Measurements from ENCODE around the gene RNF141. TPM values are rescaled to one million over a fixed set of nuclear protein-coding genes. Genes with fewer than 3 reads are reported as not detected.

The RNF141 gene
- total RNA-seq, 1 experiment from 2014 or later = 39.5 TPM

DNA sequence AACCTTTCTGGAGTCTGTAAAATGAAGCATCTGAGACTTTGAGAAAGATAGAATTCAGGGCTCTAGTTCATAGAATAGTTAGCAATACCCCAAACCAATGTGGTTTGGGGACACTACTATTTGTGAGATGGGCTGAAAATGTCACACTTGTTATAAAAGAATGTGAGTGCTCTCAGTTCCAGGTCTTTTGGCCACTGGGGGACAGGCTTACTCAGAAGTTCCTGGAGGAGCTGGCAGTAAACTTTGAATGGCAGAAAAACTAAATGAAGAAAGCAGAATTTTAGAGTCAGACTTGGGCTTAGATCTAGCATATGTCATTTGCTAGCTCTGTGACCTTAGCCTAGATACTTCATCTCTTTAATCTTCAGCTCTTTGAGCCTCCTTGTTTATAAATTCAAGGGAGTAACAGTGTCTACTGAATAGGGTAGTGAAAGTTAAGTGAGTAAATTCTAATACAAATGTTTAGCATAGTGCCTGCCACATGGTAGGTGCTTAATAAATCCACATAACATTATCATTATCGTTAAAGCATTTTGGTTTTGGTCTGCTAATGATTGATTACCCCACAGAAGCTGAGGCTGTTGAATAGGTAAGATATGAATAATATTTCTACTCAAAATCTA is 23.8 kb upstream of the RNF141 start:
- in situ Hi-C loops (cut with HindIII; ENCODE audit: low pct_unique_long_range_greater_than_20kb, low sequenced_read_pairs) = no loop called here
- no peak for DNase-seq (ENCODE audit: low read depth)

GRCh38 chr11:10564030-10564429 is 23.0 kb upstream of the RNF141 start:
- in situ Hi-C loops (cut with HindIII; ENCODE audit: low pct_unique_long_range_greater_than_20kb, low sequenced_read_pairs) = no loop called here
- no peak for DNase-seq (ENCODE audit: low read depth)

DNA sequence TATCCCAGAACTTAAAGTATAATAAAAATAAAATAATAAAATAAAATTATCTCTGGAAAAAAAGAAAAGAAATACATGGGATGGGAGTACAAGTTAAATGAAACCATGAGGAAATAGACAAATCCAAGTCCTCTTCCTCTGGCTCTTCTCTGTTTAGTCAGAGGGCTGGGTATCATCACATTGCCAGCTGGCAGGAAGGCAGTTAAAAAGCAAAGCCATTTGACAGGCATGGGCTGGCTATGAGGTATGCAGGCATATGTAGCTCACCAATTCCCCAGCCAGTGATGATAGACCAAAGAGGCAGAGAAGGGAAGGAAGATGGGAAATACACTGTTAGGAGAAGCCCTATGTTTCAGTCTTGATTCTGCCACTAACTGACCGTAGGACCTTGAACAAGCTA is 21.0 kb upstream of the RNF141 start:
- in situ Hi-C loops (cut with HindIII; ENCODE audit: low pct_unique_long_range_greater_than_20kb, low sequenced_read_pairs) = no loop called here
- DNase-seq (ENCODE audit: low read depth) = no peak

- in situ Hi-C loops (cut with HindIII; ENCODE audit: low pct_unique_long_range_greater_than_20kb, low sequenced_read_pairs) = no loop called here
- DNase-seq (ENCODE audit: low read depth) = peak; percentile 33
These were observed 20.2 kb upstream of the RNF141 start for GRCh38 chr11:10561043-10561818.

GRCh38 chr11:10558288-10558687 is 17.3 kb upstream of the RNF141 start:
- DNase-seq (ENCODE audit: low read depth) = no peak
- in situ Hi-C loops (cut with HindIII; ENCODE audit: low pct_unique_long_range_greater_than_20kb, low sequenced_read_pairs) = no loop called here

- no peak for DNase-seq (ENCODE audit: low read depth)
- in situ Hi-C loops (cut with HindIII; ENCODE audit: low pct_unique_long_range_greater_than_20kb, low sequenced_read_pairs) = no loop called here
These were observed 15.6 kb upstream of the RNF141 start for GRCh38 chr11:10556590-10556989.

GRCh38 chr11:10551845-10552352 is 10.9 kb upstream of the RNF141 start:
- in situ Hi-C loops (cut with HindIII; ENCODE audit: low pct_unique_long_range_greater_than_20kb, low sequenced_read_pairs) = no loop called here
- DNase-seq (ENCODE audit: low read depth) = no peak

DNA sequence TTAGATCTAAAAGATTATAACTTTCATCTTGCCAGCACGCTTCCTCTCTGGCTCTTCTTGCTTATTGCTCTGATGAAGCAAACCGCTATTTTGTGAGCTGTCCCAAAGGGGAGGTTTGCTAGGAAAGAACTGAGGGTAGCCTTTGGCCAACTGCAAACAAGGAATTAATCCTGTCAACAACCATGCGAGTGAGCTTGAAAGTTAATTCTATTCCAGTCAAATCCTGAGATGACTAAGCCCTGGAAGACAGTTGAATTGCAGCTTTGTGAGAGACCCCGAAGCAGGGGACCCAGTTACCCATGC is 10.3 kb upstream of the RNF141 start:
- in situ Hi-C loops (cut with HindIII; ENCODE audit: low pct_unique_long_range_greater_than_20kb, low sequenced_read_pairs) = no loop called here
- DNase-seq (ENCODE audit: low read depth) = no peak

DNA sequence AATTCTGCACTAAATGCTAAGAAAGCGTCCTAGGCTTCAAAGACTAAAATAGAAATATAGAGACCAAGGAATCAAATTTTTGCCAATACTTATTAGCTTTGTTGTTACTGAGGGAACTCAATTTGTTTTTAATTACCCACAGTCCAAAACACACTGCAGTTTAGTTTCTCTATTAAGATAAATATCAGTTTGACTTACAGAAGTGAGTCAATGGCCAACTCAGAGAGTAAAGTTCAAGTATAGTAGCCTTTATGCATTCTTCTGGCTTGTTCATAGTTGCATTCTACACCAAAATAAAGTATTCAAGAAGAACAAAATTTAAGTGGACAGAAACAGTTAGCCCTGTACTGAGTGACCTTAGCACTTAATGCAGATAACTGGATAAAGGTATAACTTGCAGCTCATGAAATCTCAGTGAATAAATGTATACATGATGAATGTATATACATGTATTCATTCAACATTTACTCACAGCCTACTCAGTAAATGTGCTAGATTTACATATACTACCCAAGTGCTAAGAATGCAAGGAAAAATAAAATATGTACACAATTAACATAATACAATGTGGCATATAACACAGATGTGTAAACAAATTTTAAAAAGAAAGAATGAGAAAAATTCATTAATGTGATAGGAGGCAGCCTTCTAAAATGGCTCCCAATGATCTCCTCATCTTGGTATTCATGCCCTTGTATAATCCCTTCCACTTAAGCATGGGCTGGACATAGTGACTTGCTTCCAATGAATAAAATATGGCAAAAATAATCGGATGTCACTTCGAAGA is 9.7 kb upstream of the RNF141 start:
- in situ Hi-C loops (cut with HindIII; ENCODE audit: low pct_unique_long_range_greater_than_20kb, low sequenced_read_pairs) = no loop called here
- no peak for DNase-seq (ENCODE audit: low read depth)

- in situ Hi-C loops (cut with HindIII; ENCODE audit: low pct_unique_long_range_greater_than_20kb, low sequenced_read_pairs) = no loop called here
- DNase-seq (ENCODE audit: low read depth) = no peak
These were observed 3.8 kb upstream of the RNF141 start for GRCh38 chr11:10544491-10545465.

GRCh38 chr11:10543782-10544181 is 2.8 kb upstream of the RNF141 start:
- in situ Hi-C loops (cut with HindIII; ENCODE audit: low pct_unique_long_range_greater_than_20kb, low sequenced_read_pairs) = no loop called here
- no peak for DNase-seq (ENCODE audit: low read depth)

DNA sequence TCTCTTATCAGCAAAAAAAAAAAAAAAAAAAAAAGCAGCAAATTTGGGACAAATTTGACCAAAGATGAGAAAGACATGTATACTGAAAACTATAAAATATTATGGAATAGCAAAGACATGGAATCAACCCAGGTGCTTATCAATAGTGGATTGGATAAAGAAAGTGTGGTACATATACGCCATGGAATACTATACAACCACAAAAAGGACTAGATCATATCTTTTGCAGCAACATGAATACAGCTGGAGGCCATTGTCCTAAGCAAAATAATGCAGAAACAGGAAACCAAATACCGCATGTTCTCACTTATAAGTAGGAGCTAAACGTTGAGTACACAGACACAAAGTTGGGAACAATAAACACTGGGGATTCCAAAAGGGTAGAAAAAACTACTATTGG is 1.8 kb upstream of the RNF141 start:
- in situ Hi-C loops (cut with HindIII; ENCODE audit: low pct_unique_long_range_greater_than_20kb, low sequenced_read_pairs) = no loop called here
- no peak for DNase-seq (ENCODE audit: low read depth)

DNA sequence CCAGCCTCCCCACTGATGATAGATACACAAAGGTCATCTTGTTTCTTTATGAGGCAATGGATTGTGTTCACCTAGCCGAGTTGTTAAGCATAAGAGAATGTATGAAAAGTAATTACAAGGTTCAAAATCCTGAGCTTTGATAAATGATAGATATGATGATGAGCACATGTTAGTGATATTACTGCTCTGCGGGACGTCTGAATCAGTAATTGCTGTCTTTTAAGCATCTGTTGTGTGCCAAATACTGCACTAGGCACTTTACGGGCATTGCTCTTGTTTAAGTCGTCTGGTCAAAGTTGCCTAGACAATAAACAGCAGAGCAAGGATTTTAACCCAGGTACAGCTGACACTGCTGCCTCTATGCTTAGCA is 559 bp upstream of the RNF141 start:
- in situ Hi-C loops (cut with HindIII; ENCODE audit: low pct_unique_long_range_greater_than_20kb, low sequenced_read_pairs) = no loop called here
- DNase-seq (ENCODE audit: low read depth) = no peak

DNA sequence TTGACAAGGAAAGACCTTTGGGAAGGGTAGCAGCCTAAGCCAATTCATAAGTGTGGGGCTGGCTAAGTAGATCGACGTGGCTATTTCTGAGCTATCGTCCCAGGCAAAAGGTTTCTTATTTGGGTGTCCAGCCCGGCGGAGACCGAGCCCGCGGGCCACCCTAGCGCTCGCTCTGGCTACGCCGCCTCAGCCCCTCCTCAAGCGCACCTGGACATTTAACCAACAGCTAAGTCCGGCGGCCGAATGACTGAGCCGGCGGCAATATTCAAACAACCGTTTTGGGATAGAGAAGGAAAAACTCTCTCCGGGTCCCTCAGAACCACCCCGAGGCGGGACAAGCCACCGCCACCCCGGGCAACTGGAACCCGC is 457 bp downstream of the RNF141 start:
- DNase-seq (ENCODE audit: low read depth) = no peak
- in situ Hi-C loops (cut with HindIII; ENCODE audit: low pct_unique_long_range_greater_than_20kb, low sequenced_read_pairs) = no loop called here

GRCh38 chr11:10539339-10539738 is 1.6 kb downstream of the RNF141 start:
- in situ Hi-C loops (cut with HindIII; ENCODE audit: low pct_unique_long_range_greater_than_20kb, low sequenced_read_pairs) = no loop called here

DNA sequence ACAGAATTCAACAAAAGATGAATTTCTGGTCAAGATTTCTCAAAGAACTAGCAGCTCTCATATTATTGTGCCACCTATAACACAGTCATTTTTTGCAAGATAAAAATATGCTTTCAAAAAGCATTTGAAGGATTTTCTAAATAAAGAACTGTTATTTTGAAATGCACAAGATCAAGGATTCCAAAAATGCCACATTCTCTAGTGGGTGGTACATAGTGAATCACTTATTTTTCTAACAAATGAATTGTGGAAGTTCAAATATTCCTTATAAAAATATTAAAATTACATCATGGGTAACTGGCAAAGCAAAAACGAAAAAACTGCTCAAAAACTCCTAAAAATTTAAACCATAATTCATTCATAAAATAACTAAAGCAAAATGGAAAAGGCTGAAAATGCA is 2.1 kb downstream of the RNF141 start:
- in situ Hi-C loops (cut with HindIII; ENCODE audit: low pct_unique_long_range_greater_than_20kb, low sequenced_read_pairs) = no loop called here
- DNase-seq (ENCODE audit: low read depth) = no peak

More at GRCh38 chr11:10539339-10539738, 1.6 kb downstream of the RNF141 start:
- DNase-seq (ENCODE audit: low read depth) = no peak

GRCh38 chr11:10537600-10537999 is 3.4 kb downstream of the RNF141 start:
- in situ Hi-C loops (cut with HindIII; ENCODE audit: low pct_unique_long_range_greater_than_20kb, low sequenced_read_pairs) = no loop called here

DNA sequence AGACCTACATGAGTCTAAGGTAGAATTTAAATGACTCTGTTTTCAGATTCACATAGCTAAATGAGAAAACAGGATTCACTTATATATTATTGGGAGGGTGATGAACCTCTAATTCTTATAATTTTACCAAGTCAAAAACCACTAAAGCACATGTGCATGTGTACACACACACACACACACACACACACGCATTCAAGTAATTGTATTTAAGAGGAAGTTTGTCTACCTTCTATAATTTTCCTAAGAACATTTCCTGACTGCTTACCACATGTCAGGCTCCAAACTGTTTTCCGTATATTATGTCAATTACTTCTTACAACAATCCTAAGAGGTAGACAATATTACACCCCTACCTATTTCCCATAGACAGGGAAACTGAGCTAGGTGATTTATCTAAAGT is 6.7 kb downstream of the RNF141 start:
- in situ Hi-C loops (cut with HindIII; ENCODE audit: low pct_unique_long_range_greater_than_20kb, low sequenced_read_pairs) = no loop called here
- no peak for DNase-seq (ENCODE audit: low read depth)

More at GRCh38 chr11:10537600-10537999, 3.4 kb downstream of the RNF141 start:
- DNase-seq (ENCODE audit: low read depth) = no peak
